Testis (tissue), 3 donors: ENCODE data around the gene PLSCR1. TPM values are rescaled to one million over a fixed set of nuclear protein-coding genes. Genes with fewer than 3 reads are reported as not detected.

Experiments
- DNase-seq: peaks from one replicate; pipeline ENCODE4 v3.0.0-alpha.2; 2019
- H3K27ac ChIP-seq, 2 donors: fragments of 200-600 bp; sonication (generic); one replicate each; pipeline ENCODE4 v1.5.1; 2019
- H3K27me3 ChIP-seq: fragments of 200-600 bp; sonication (generic); one replicate; pipeline ENCODE4 v1.5.1; 2019
- H3K36me3 ChIP-seq: fragments of 200-600 bp; sonication (generic); one replicate; pipeline ENCODE4 v1.5.1; 2017; ENCODE audit warnings: low read depth; ENCODE audit errors: missing control alignments
- H3K4me1 ChIP-seq: fragments of 200-600 bp; sonication (generic); one replicate; pipeline ENCODE4 v1.5.1; 2019
- H3K4me3 ChIP-seq, 2 donors: fragments of 200-600 bp; sonication (generic); one replicate each; pipeline ENCODE4 v1.5.1; 2017 to 2019
- H3K9me3 ChIP-seq: fragments of 200-600 bp; sonication (generic); one replicate; pipeline ENCODE4 v1.5.1; 2017
- CTCF ChIP-seq, 3 experiments: fragments of 450-650 bp in 2 of 3; fragments of 200-600 bp in 1 of 3; sonication (generic) in 1 of 3; IDR thresholded peaks; one replicate each; pipeline ENCODE4 v1.5.1; 2016 to 2019; ENCODE audit warnings: antibody characterized with exemption in 3 of 3, mild to moderate bottlenecking in 2 of 3, moderate library complexity in 1 of 3
- POLR2A ChIP-seq: fragments of 450-650 bp; IDR thresholded peaks from one replicate; pipeline ENCODE4 v1.6.1; 2017; ENCODE audit warnings: antibody characterized with exemption, mild to moderate bottlenecking, moderate library complexity
- WGBS, 2 donors: methylation state at CpG; one replicate each; pipeline ENCODE4 v1.1.5; 2018; 5-methylcytosine and 5-hydroxymethylcytosine counted together
- intact Hi-C: fragments of 100-400 bp; cut with DNase I; formaldehyde crosslinking; loops from one replicate; pipeline ENCODE4 v1.15.1; 2023; ENCODE audit warnings: low total_unique reads
- polyA plus RNA-seq: library from polyadenylated mRNA; stranded (reverse); fragments of 350-450 nt; fragmentation: Illumina TruSeq; extraction: RNeasy Lipid Tissue Mini Kit (QIAGEN cat#74804); gene quantifications from one replicate; pipeline ENCODE4 v1.2.3, GENCODE V29; 2014; ENCODE audit warnings: low read depth, low replicate concordance; ENCODE audit not compliant: insufficient read depth
- total RNA-seq, 2 donors: library from RNA; depleted of rRNA; stranded (reverse); fragments of >200 nt; gene quantifications; one replicate each; pipeline ENCODE4 v1.2.3, GENCODE V29; 2016

The PLSCR1 gene
- total and polyA plus RNA-seq, 3 donors from 2014 or later = 32.1 to 83.4 (median 46.9) TPM

DNA sequence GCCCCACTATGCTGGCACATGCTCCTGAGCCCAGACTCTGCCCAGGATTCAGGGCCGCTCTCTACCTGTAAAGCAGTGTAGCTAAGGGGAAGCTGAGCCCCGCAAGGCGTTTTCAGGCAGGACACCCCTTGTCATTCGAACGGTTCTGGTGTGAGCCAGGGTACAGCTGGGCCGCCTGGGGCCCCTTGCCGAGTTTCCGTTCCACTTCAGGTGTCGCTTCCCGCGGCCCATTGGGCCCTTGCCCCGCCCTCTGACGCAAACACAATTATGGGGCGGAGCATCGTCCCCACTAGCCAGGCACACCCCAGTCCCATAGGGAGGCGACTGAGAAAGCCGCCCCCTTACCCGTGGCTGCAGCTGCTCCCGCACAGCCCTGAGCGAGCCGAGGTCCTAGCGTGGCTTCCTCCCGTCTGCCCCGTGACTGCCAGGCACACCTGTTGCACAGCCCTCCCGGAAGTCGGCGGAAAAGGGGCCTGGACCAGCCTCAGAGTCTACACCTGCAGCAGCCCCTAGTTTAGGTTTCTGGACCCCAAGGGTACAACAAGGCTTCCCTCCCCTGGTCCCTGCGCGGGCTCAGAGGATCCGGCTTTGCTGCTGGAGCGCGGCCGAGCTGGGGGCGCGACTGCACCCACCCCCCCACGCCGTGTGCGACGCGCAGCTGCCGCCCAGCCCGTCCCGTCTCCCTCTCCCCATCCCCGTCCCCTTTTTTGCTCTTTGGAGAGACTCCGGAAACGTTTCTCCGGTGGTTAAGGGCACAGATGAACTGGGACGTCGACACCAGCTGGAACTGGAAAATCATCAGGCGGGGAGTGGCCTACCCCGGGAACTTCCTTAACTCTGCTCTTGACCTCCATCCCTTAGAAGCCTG, 75.0 kb downstream of the PLSCR1 start, which contains the start of gene PLSCR2:
TSS of gene PLSCR2 (minus strand) at position 412 of the 868 bp plus-strand sequence. CDS start 9,657 bp downstream, outside the sequence.
- Histone ChIP-seq H3K27me3 (no peaks in the 10 kb centered on the region), H3K4me3 (peak within 1 kb of the TSS; percentile 64 to 78), H3K9me3 (no peaks in the 10 kb centered on the region), H3K27ac (peak within 1 kb of the TSS; percentile 83 to 88), H3K36me3 (no peaks in the 10 kb centered on the region), H3K4me1 (peaks cover 4% of the 10 kb centered on the region)
- DNase-seq = peak; percentile 87
- intact Hi-C loops = no loop called here
- TF ChIP-seq POLR2A = no peak
- TF ChIP-seq CTCF (IDR thresholded peaks at IDR 0.05) = no peak
- WGBS, 2 donors = 0 to 22% methylated on average over 4 to 36 of the region's 51 CpGs

DNA sequence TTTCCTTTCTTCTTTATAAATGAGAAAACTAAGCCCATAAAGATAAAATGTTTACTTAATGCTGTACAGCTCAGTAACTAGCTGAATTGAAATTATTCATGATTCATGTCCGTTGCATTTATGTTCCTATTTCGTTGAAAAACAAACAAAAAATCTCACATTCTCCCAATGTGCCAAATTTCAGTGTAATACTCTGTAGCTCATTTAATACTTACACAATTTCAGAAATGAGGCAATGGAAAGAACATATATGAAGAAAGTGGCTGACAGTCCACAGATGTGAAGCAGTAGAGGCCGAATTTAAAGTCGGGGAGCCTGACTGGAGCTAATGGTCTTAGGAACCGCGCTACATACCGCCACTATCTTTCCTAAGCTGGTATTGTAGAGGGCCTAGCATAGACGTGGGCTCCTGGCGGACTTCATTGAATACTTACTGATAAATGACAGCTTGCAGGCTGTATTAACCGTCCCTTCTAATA, 75.7 kb downstream of the PLSCR1 start:
- Histone ChIP-seq H3K4me1 (peaks cover 4% of the 10 kb centered on the region), H3K27me3 (no peaks in the 10 kb centered on the region), H3K9me3 (no peaks in the 10 kb centered on the region), H3K27ac (peak overlapping the region; percentile 83 to 88), H3K36me3 (no peaks in the 10 kb centered on the region), H3K4me3 (peak overlapping the region; percentile 64 to 78)
- 45 to 60% methylated on average over 10 of the region's 10 CpGs for WGBS, 2 donors
- intact Hi-C loops = no loop called here
- no peak for TF ChIP-seq CTCF (IDR thresholded peaks at IDR 0.05)
- TF ChIP-seq POLR2A = no peak
- no peak for DNase-seq

- H3K27ac ChIP-seq = peak overlapping the region in 1 of 2 donors; percentile 83
- intact Hi-C loops = no loop called here
- WGBS, 2 donors = 22 to 35% methylated on average over 4 of the region's 4 CpGs
- no peaks in the 10 kb centered on the region for H3K27me3 ChIP-seq
- TF ChIP-seq CTCF (IDR thresholded peaks at IDR 0.05) (no peak), POLR2A (no peak)
- peak; percentile 21 for DNase-seq
- H3K9me3 ChIP-seq = no peaks in the 10 kb centered on the region
- H3K4me3 ChIP-seq = no peak overlapping the region
- peaks cover 4% of the 10 kb centered on the region for H3K4me1 ChIP-seq
- H3K36me3 ChIP-seq = no peaks in the 10 kb centered on the region
Measured at GRCh38 chr3:146468234-146468633, 76.2 kb downstream of the PLSCR1 start.

DNA sequence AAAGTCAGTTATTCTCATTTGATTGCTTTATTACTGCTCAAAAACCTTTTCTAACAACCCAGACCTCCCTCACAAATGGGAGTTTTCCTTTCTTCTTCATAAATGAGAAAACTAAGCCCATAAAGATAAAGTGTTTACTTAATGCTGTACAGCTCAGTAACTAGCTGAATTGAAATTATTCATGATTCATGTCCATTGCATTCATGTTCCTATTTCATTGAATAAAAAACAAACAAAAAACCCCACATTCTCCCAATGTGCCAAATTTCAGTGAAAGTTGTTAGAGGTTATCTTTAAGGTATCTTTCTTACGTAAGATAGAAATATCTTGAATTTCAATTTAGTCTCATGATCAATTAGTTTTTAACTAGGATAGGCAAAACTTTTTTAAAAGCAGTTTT, 77.8 kb downstream of the PLSCR1 start:
- intact Hi-C loops = no loop called here
- DNase-seq = no peak
- H3K4me1 ChIP-seq = peaks cover 4% of the 10 kb centered on the region
- H3K27ac ChIP-seq = no peak overlapping the region
- WGBS, 2 donors = 0% methylated on average over 1 of the region's 1 CpG
- TF ChIP-seq CTCF (IDR thresholded peaks at IDR 0.05) (no peak), POLR2A (no peak)
- H3K27me3 ChIP-seq = no peaks in the 10 kb centered on the region
- no peak overlapping the region for H3K4me3 ChIP-seq
- H3K36me3 ChIP-seq = no peaks in the 10 kb centered on the region
- no peaks in the 10 kb centered on the region for H3K9me3 ChIP-seq
